ENCODE measurements around the gene PDSS2. TPM values are rescaled to one million over a fixed set of nuclear protein-coding genes. Genes with fewer than 3 reads are reported as not detected.

PDSS2 gene
- total RNA-seq, 1 donor from 2014 or later, result 15.2 TPM

DNA sequence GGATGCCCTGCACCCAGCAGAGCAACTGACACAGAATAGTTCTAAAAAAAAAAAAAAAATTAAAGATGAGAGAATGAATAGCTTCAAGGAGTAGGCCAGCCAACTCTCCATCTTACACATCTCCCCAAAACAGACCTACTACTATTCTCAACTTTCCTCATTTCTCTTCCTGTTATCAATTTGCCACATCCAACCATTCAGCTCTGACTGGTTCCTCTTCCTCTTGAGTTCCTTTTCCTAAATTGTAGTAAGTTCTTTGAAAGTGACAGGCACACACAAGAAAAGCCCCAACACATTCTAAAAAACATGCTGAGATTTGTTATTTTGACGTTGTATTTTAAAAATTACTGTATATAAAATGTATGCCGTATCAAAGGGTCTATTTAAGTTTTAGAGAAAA, 117.2 kb downstream of the PDSS2 start:
- Mint-ChIP-seq H3K27ac (no peak overlapping the region), H3K4me3 (no peak overlapping the region), H3K9me3 (no peaks in the 10 kb centered on the region), H3K4me1 (ENCODE audit: unreplicated experiment) (peaks cover 8% of the 10 kb centered on the region), H3K36me3 (peaks cover 5% of the 10 kb centered on the region), H3K27me3 (no peaks in the 10 kb centered on the region)
- TF ChIP-seq, protein P1, sequence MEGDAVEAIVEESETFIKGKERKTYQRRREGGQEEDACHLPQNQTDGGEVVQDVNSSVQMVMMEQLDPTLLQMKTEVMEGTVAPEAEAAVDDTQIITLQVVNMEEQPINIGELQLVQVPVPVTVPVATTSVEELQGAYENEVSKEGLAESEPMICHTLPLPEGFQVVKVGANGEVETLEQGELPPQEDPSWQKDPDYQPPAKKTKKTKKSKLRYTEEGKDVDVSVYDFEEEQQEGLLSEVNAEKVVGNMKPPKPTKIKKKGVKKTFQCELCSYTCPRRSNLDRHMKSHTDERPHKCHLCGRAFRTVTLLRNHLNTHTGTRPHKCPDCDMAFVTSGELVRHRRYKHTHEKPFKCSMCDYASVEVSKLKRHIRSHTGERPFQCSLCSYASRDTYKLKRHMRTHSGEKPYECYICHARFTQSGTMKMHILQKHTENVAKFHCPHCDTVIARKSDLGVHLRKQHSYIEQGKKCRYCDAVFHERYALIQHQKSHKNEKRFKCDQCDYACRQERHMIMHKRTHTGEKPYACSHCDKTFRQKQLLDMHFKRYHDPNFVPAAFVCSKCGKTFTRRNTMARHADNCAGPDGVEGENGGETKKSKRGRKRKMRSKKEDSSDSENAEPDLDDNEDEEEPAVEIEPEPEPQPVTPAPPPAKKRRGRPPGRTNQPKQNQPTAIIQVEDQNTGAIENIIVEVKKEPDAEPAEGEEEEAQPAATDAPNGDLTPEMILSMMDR (conservative IDR thresholded peaks at IDR 0.05), result no peak
- no peak for DNase-seq (ENCODE audit: extremely low spot score, unreplicated experiment)

DNA sequence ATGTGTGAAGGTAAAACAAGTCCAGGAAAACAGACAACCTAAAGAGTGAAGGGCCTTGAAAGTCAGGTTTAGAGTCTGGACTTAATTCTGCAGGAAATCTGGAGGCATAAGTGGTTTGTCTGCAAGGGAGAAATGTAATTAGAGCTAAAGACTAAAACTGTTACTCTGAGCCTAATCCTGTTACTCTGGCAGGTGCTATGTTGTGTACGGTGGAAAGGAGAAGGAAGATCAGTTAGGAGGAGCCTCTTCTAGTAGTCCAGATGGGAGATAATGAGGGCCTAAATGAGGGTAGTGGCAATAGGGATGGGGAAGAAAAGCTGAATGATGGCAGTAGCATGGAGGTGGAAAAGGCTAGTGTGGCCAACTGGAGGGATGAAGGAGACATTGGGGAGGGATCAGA, 118.5 kb downstream of the PDSS2 start:
- TF ChIP-seq, protein P1 (conservative IDR thresholded peaks at IDR 0.05), result no peak
- H3K9me3 Mint-ChIP-seq, result no peaks in the 10 kb centered on the region
- DNase-seq (ENCODE audit: extremely low spot score, unreplicated experiment), result no peak
- H3K4me3 Mint-ChIP-seq, result no peak overlapping the region
- peaks cover 5% of the 10 kb centered on the region for H3K36me3 Mint-ChIP-seq
- H3K4me1 Mint-ChIP-seq (ENCODE audit: unreplicated experiment), result peaks cover 8% of the 10 kb centered on the region
- H3K27ac Mint-ChIP-seq, result no peak overlapping the region
- no peaks in the 10 kb centered on the region for H3K27me3 Mint-ChIP-seq

DNA sequence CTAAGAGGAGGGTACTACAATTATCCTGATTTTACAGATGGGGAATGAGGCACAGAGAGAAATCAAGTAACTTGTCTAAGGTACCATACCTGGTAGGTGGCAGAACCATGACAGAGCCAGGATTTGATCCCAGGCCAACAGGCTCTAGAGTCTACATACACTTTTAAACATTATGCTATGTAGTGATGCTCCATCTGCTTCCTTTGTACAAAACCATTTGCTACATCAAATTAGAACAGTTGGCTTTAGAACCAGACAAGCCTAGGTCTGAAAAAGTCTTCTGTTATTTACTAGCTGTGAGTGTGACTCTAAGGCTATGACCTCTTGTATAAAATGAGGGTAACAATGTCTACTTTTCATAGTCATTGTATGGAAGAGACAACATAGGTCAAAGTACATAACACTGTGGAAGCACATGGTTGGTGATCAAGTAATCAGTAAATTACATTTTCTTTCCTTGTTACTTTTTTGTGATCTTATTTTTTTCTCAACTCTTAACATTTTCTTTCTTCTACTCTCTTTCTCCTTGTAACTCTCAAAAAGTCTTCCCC, 122.1 kb downstream of the PDSS2 start:
- H3K27me3 Mint-ChIP-seq, result no peaks in the 10 kb centered on the region
- TF ChIP-seq, protein P1 (conservative IDR thresholded peaks at IDR 0.05), result no peak
- no peak for DNase-seq (ENCODE audit: extremely low spot score, unreplicated experiment)
- H3K27ac Mint-ChIP-seq, result no peak overlapping the region
- no peaks in the 10 kb centered on the region for H3K9me3 Mint-ChIP-seq
- H3K4me3 Mint-ChIP-seq, result no peak overlapping the region
- peaks cover 8% of the 10 kb centered on the region for H3K36me3 Mint-ChIP-seq
- H3K4me1 Mint-ChIP-seq (ENCODE audit: unreplicated experiment), result no peaks in the 10 kb centered on the region

DNA sequence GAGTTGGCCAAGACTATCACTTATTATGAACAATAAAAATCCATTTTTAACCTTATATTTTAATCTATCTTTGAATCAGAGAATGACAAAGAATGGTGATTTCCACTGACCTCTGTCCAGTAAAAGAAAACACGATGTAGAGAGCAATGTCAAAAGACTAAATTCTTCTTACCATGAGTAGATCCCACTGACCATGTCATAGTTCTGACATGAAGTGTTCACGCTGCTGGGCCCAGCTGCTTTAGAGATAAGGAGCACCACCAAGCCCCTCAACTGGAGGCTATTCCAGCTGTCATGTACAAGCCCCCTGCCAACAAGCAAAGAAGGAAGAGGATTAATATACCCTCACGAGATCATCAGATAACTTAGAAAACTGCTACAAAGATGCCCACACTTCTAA, 125.3 kb downstream of the PDSS2 start:
- no peak for DNase-seq (ENCODE audit: extremely low spot score, unreplicated experiment)
- Mint-ChIP-seq H3K27ac (no peak overlapping the region), H3K27me3 (no peaks in the 10 kb centered on the region), H3K9me3 (no peaks in the 10 kb centered on the region), H3K4me1 (ENCODE audit: unreplicated experiment) (no peaks in the 10 kb centered on the region), H3K36me3 (peaks cover 12% of the 10 kb centered on the region), H3K4me3 (no peak overlapping the region)
- TF ChIP-seq, protein P1 (conservative IDR thresholded peaks at IDR 0.05), result no peak

DNA sequence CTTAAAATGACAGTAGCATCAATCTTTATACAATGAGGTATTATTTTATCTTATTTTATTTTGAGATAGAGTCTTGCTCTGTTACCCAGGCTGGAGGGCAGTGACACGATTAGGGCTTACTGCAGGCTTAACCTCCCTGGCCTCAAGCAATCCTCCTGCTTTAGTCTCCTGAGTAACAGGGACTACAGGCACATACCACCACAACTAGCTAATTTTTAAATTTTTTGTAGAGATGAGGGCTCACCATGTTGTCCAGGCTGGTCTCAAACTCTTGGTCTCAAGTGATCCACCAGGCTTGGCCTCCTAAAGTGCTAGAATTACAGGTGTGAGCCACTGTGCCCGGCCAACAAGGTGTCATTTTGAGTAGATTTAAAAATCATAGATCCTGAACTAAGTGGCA, 125.9 kb downstream of the PDSS2 start:
- Mint-ChIP-seq H3K9me3 (no peaks in the 10 kb centered on the region), H3K4me1 (ENCODE audit: unreplicated experiment) (no peaks in the 10 kb centered on the region), H3K4me3 (no peak overlapping the region), H3K27ac (no peak overlapping the region), H3K27me3 (no peaks in the 10 kb centered on the region), H3K36me3 (peaks cover 12% of the 10 kb centered on the region)
- DNase-seq (ENCODE audit: extremely low spot score, unreplicated experiment), result no peak
- TF ChIP-seq, protein P1 (conservative IDR thresholded peaks at IDR 0.05), result no peak
